PC-9 (cell line): ENCODE data around the gene DBN1.

ENCODE experiments used
- CTCF ChIP-seq: fragments of 200-600 bp; sonication (generic); conservative IDR thresholded peaks from 2 replicates; pipeline ENCODE4 v1.6.1; 2017; ENCODE audit warnings: mixed run types, antibody characterized with exemption, mild to moderate bottlenecking, moderate library complexity
- EZH2 ChIP-seq: fragments of 200-600 bp; sonication (generic); IDR thresholded peaks from 2 replicates; pipeline ENCODE4 v1.8.0; 2017; ENCODE audit warnings: antibody characterized with exemption, low read depth

GRCh38 chr5:177487975-177488374 lies 14.5 kb upstream of the DBN1 start:
- TF ChIP-seq CTCF (0 out of 2 replicates have a peak, but pooled peaks have one; percentile 17), EZH2 (no peak)
